SK-N-SH treated with all-trans-retinoic acid at 6 μM for 48 hours (cell line): ENCODE results near the gene ACOT13.

ENCODE experiments used
- BACH2 ChIP-seq: fragments of 250-450 bp; sonication (Bioruptor Pico); IDR thresholded peaks from 2 replicates; pipeline ENCODE4 v1.9.0; 2021; ENCODE audit warnings: mild to moderate bottlenecking, borderline replicate concordance
- TCF4 ChIP-seq: fragments of 250-450 bp; sonication (Bioruptor Pico); IDR thresholded peaks from 2 replicates; pipeline ENCODE4 v1.8.0; 2021; ENCODE audit warnings: mild to moderate bottlenecking, moderate library complexity, borderline replicate concordance
- ZNF8 ChIP-seq: fragments of 450-650 bp; formaldehyde crosslinking; IDR thresholded peaks from 2 replicates; pipeline ENCODE4 v1.5.0; 2020; ENCODE audit warnings: mild to moderate bottlenecking, moderate library complexity

DNA sequence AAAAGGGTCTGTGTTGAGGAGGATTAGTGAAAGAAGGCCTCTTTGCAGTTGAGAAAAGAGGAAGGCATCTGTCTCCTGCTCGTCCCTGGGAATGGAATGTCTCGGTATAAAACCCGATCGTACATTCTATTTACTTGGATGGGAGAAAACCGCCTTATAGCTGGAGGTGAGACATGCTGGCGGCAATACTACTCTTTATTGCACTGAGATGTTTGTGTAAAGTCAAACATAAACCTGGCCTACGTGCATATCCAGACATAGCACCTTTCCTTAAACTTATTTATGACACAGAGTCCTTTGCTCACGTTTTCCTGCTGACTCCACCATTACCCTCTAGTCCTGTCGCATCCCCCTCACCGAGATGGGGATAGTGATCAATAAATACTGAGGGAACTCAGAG, 4.6 kb upstream of the ACOT13 start:
- TF ChIP-seq BACH2 (CRISPR knock-in tag): no peak
- no peak for TF ChIP-seq ZNF8 (CRISPR knock-in tag)
- no peak for TF ChIP-seq TCF4 (CRISPR knock-in tag)
